H9 (cell line): ENCODE data around the gene ZNF491. TPM values are rescaled to one million over a fixed set of nuclear protein-coding genes. Genes with fewer than 3 reads are reported as not detected.

Experiments
- DNase-seq: peaks from one replicate; pipeline ENCODE4 v3.0.0-alpha.2; 2017
- H2AFZ ChIP-seq: one replicate; pipeline ENCODE4 v1.6.1; 2013; ENCODE audit warnings: mild to moderate bottlenecking, low read length, control low read depth, moderate library complexity
- H2AK5ac ChIP-seq: 2 replicates; pipeline ENCODE4 v1.6.1; 2013; ENCODE audit warnings: low read length, control low read depth, mixed read lengths; ENCODE audit not compliant: insufficient read length
- H2BK120ac ChIP-seq: one replicate; pipeline ENCODE4 v1.6.1; 2013; ENCODE audit warnings: low read depth, mild to moderate bottlenecking, low read length, control low read depth, inconsistent platforms; ENCODE audit not compliant: poor library complexity, severe bottlenecking
- H2BK12ac ChIP-seq: 2 replicates; pipeline ENCODE4 v1.6.1; 2013; ENCODE audit warnings: low read length, control low read depth, mixed read lengths, low read depth; ENCODE audit not compliant: insufficient read length
- H2BK15ac ChIP-seq: 2 replicates; pipeline ENCODE4 v1.6.1; 2013; ENCODE audit warnings: low read depth, low read length, control low read depth
- H2BK20ac ChIP-seq: one replicate; pipeline ENCODE4 v1.6.1; 2013; ENCODE audit warnings: low read depth, mild to moderate bottlenecking, low read length, control low read depth, inconsistent platforms; ENCODE audit not compliant: poor library complexity, severe bottlenecking
- H2BK5ac ChIP-seq: 2 replicates; pipeline ENCODE4 v1.6.1; 2013; ENCODE audit warnings: low read length, control low read depth, mixed read lengths; ENCODE audit not compliant: insufficient read length
- H3K14ac ChIP-seq: 2 replicates; pipeline ENCODE4 v1.6.1; 2013; ENCODE audit warnings: low read length, control low read depth; ENCODE audit not compliant: insufficient read depth
- H3K18ac ChIP-seq: 2 replicates; pipeline ENCODE4 v1.6.1; 2013; ENCODE audit warnings: low read depth, mild to moderate bottlenecking, mixed read lengths, low read length, control low read depth; ENCODE audit not compliant: insufficient read length
- H3K23ac ChIP-seq: 2 replicates; pipeline ENCODE4 v1.6.1; 2013; ENCODE audit warnings: low read length, control low read depth, mixed read lengths, low read depth; ENCODE audit not compliant: insufficient read length
- H3K23me2 ChIP-seq: 2 replicates; pipeline ENCODE4 v1.6.1; 2013; ENCODE audit warnings: low read depth, mild to moderate bottlenecking, mixed read lengths, low read length, control low read depth; ENCODE audit not compliant: insufficient read length, poor library complexity, severe bottlenecking
- H3K27ac ChIP-seq: 2 replicates; pipeline ENCODE4 v1.5.1; 2013; ENCODE audit warnings: low read length, control low read depth, mixed read lengths, low read depth; ENCODE audit not compliant: insufficient read length
- H3K27me3 ChIP-seq: 2 replicates; pipeline ENCODE4 v1.6.1; 2013; ENCODE audit warnings: low read length, control low read depth, inconsistent platforms; ENCODE audit not compliant: insufficient read depth
- H3K4ac ChIP-seq: 2 replicates; pipeline ENCODE4 v1.6.1; 2013; ENCODE audit warnings: low read depth, mild to moderate bottlenecking, control low read depth, inconsistent platforms, low read length, moderate library complexity
- H3K4me1 ChIP-seq: 2 replicates; pipeline ENCODE4 v1.6.1; 2013; ENCODE audit warnings: low read length, control low read depth, inconsistent platforms; ENCODE audit not compliant: insufficient read depth
- H3K4me2 ChIP-seq: 2 replicates; pipeline ENCODE4 v1.6.1; 2013; ENCODE audit warnings: low read length, control low read depth, mixed read lengths; ENCODE audit not compliant: insufficient read length, insufficient read depth
- H3K56ac ChIP-seq: 2 replicates; pipeline ENCODE4 v1.6.1; 2013; ENCODE audit warnings: low read depth, mild to moderate bottlenecking, mixed read lengths, low read length, control low read depth; ENCODE audit not compliant: insufficient read length
- H3K79me1 ChIP-seq: 2 replicates; pipeline ENCODE4 v1.6.1; 2013; ENCODE audit warnings: low read depth, mild to moderate bottlenecking, moderate library complexity, low read length, control low read depth, inconsistent platforms; ENCODE audit not compliant: insufficient read depth, poor library complexity, severe bottlenecking
- H3K79me2 ChIP-seq: 2 replicates; pipeline ENCODE4 v1.6.1; 2013; ENCODE audit warnings: low read length, control low read depth, inconsistent platforms; ENCODE audit not compliant: insufficient read depth
- H3K9ac ChIP-seq: 2 replicates; pipeline ENCODE4 v1.6.1; 2013; ENCODE audit warnings: low read length, control low read depth, mixed read lengths; ENCODE audit not compliant: insufficient read length; ENCODE audit errors: extremely low read depth
- H3K9me3 ChIP-seq: one replicate; pipeline ENCODE4 v1.6.1; 2013; ENCODE audit warnings: low read depth, low read length, inconsistent platforms; ENCODE audit not compliant: control insufficient read depth
- H3T11ph ChIP-seq: one replicate; pipeline ENCODE4 v1.6.1; 2013; ENCODE audit warnings: mild to moderate bottlenecking, low read length, control low read depth, inconsistent platforms
- H4K20me1 ChIP-seq: one replicate; pipeline ENCODE4 v1.6.1; 2013; ENCODE audit not compliant: control insufficient read depth, insufficient read length, insufficient read depth
- H4K5ac ChIP-seq: 2 replicates; pipeline ENCODE4 v1.6.1; 2013; ENCODE audit warnings: low read depth, mild to moderate bottlenecking, mixed read lengths, low read length, control low read depth; ENCODE audit not compliant: insufficient read length
- H4K8ac ChIP-seq: replicated peaks from 2 replicates; pipeline ENCODE4 v1.6.1; 2013; ENCODE audit warnings: low read length, control low read depth, mixed read lengths, low read depth; ENCODE audit not compliant: insufficient read length
- H4K91ac ChIP-seq: 2 replicates; pipeline ENCODE4 v1.6.1; 2013; ENCODE audit warnings: low read depth, mild to moderate bottlenecking, moderate library complexity, mixed read lengths, low read length, control low read depth; ENCODE audit not compliant: insufficient read length
- H3K27ac Mint-ChIP-seq, 3 experiments: 2 replicates in 2 of 3; 3 replicates in 1 of 3; pipeline ENCODE4 v1.8.0; 2020 to 2021; ENCODE audit warnings: mixed read lengths in 3 of 3, mild to moderate bottlenecking in 1 of 3, moderate library complexity in 1 of 3
- H3K27me3 Mint-ChIP-seq: 2 replicates; pipeline ENCODE4 v1.8.0; 2021; ENCODE audit warnings: low read depth, mild to moderate bottlenecking, moderate library complexity, mixed read lengths
- H3K36me3 Mint-ChIP-seq, 3 experiments: 2 replicates in 2 of 3; 3 replicates in 1 of 3; pipeline ENCODE4 v1.8.0; 2020 to 2021; ENCODE audit warnings: low read depth in 3 of 3, mixed read lengths in 3 of 3; ENCODE audit not compliant: insufficient read depth in 1 of 3
- H3K4me1 Mint-ChIP-seq, 2 experiments: 2 replicates each; pipeline ENCODE4 v1.8.0; 2020; ENCODE audit warnings: mixed read lengths in 2 of 2
- H3K4me3 Mint-ChIP-seq, 2 experiments: 2 replicates in 1 of 2; 3 replicates in 1 of 2; pipeline ENCODE4 v1.8.0; 2020 to 2021; ENCODE audit warnings: mild to moderate bottlenecking in 2 of 2, mixed read lengths in 2 of 2, moderate library complexity in 1 of 2
- H3K9me3 Mint-ChIP-seq, 2 experiments: 2 replicates in 1 of 2; 3 replicates in 1 of 2; pipeline ENCODE4 v1.8.0; 2020; ENCODE audit warnings: mild to moderate bottlenecking in 2 of 2, mixed read lengths in 2 of 2, moderate library complexity in 1 of 2
- WGBS: extraction: QIAGEN DNeasy Blood & Tissue Kit; methylation state at CpG from one replicate; pipeline ENCODE4 v1.1.7; 2013; ENCODE audit warnings: missing lambda C conversion rate, low lambda C conversion rate, mixed read lengths; ENCODE audit not compliant: insufficient read length; ENCODE audit errors: extremely low coverage; 5-methylcytosine and 5-hydroxymethylcytosine counted together
- long read RNA-seq: library from polyadenylated mRNA; unstranded; transcript quantifications from one replicate; pipeline ENCODE4 v2.0.0, GENCODE V29; 2020
- total RNA-seq: library from RNA; stranded (reverse); gene quantifications from 2 replicates; pipeline ENCODE4 v1.2.1, GENCODE V29; 2021
- TF ChIP-seq, protein P1 (sequence below): fragments of 200-600 bp; sonication (generic); conservative IDR thresholded peaks from 3 replicates; pipeline ENCODE4 v1.8.0; 2021; ENCODE audit warnings: antibody characterized with exemption, mild to moderate bottlenecking

The ZNF491 gene
- 0.61 and 0.77 TPM in 2 replicates for total RNA-seq
- long read RNA-seq = 0 reads

DNA sequence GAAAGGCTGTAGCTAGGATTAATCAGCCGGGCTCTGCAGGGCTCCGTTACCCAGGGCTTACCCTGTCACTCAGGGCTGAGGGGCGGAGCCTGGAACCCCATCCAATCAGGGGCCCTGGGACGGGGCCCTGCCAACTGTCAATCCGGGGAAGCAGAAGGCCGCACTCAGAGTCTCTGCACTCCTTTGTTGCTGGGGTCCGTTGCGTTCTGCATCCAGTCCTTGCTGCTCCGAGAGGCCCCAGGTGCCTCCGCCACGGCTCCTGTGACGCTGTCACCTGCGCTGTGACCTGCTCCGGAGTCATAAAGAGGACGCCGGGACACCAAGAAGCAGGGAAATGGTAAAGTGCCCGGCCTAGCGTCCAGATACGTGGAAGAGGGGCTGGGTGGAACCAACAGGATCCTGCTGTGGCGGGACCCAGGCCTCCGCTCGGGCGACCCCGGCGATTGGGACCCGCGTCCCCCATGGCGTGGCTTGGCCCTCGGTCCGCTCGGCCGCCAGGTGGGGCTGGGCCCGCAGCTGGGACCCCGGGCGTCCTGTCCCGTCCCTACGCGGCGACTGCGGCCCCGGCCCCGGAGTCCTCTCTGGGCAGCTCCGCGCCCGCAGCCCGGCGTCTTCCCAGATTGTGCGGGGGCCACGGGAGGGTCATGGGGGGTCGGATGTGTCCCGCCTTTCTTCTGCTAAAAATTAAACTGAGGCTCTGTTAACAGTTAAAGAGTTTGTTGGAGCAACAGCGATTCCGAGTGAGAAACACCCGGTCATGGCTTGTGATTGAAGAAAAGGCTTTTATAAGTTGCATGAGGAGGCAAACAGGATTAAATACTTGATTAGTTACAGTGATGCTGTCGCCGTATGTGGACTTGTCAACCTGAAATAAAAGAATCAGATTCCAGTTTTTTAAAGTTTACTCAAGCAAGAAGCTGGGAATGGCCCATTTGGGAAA, at the start of gene ZNF491:
TSS of gene ZNF491 (plus strand) at position 133 of the 940 bp plus-strand sequence. CDS start 7,431 bp downstream, outside the sequence.
- no peak within 1 kb of the TSS for H3K9ac ChIP-seq
- 0 out of 2 replicates have a peak, but pooled peaks cover 2% of the 10 kb centered on the region for H3K4me1 ChIP-seq
- WGBS = no CpG with 5 or more reads among the region's 56 CpGs
- H3K9me3 ChIP-seq = no peaks in the 10 kb centered on the region
- H3K27me3 ChIP-seq = no peaks in the 10 kb centered on the region
- H3K14ac ChIP-seq = no peak within 1 kb of the TSS
- TF ChIP-seq, protein P1, sequence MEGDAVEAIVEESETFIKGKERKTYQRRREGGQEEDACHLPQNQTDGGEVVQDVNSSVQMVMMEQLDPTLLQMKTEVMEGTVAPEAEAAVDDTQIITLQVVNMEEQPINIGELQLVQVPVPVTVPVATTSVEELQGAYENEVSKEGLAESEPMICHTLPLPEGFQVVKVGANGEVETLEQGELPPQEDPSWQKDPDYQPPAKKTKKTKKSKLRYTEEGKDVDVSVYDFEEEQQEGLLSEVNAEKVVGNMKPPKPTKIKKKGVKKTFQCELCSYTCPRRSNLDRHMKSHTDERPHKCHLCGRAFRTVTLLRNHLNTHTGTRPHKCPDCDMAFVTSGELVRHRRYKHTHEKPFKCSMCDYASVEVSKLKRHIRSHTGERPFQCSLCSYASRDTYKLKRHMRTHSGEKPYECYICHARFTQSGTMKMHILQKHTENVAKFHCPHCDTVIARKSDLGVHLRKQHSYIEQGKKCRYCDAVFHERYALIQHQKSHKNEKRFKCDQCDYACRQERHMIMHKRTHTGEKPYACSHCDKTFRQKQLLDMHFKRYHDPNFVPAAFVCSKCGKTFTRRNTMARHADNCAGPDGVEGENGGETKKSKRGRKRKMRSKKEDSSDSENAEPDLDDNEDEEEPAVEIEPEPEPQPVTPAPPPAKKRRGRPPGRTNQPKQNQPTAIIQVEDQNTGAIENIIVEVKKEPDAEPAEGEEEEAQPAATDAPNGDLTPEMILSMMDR = peak; percentile 61
- H2BK15ac ChIP-seq = no peak within 1 kb of the TSS
- peak; percentile 95 for DNase-seq
- no peak within 1 kb of the TSS for H3K23ac ChIP-seq
- no peak within 1 kb of the TSS for H2AK5ac ChIP-seq
- H4K8ac ChIP-seq = no peak within 1 kb of the TSS
- H3K4me2 ChIP-seq = peak within 1 kb of the TSS; percentile 82
- H3K79me1 ChIP-seq = no peaks in the 10 kb centered on the region
- H3K56ac ChIP-seq = no peak within 1 kb of the TSS
- no peaks in the 10 kb centered on the region for H3K36me3 Mint-ChIP-seq
- no peak within 1 kb of the TSS for H4K91ac ChIP-seq
- no peak within 1 kb of the TSS for H2BK5ac ChIP-seq
- H3K27me3 Mint-ChIP-seq = peaks cover 59% of the 10 kb centered on the region
- H4K20me1 ChIP-seq = no peaks in the 10 kb centered on the region
- peak within 1 kb of the TSS; percentile 4 to 53 (median 45); a peak in 2 of 7 replicates for H3K27ac Mint-ChIP-seq
- no peak within 1 kb of the TSS for H3K27ac ChIP-seq
- no peak within 1 kb of the TSS for H3K4ac ChIP-seq
- H3K23me2 ChIP-seq = peaks cover 10% of the 10 kb centered on the region
- peak within 1 kb of the TSS; percentile 77 to 88 for H3K4me3 Mint-ChIP-seq
- H2BK120ac ChIP-seq = no peak within 1 kb of the TSS
- H2BK20ac ChIP-seq = no peak within 1 kb of the TSS
- peaks cover 12% of the 10 kb centered on the region in 2 experiments for H3K4me1 Mint-ChIP-seq
- no peak within 1 kb of the TSS for H2BK12ac ChIP-seq
- no peak within 1 kb of the TSS for H3K18ac ChIP-seq
- H3T11ph ChIP-seq = no peak within 1 kb of the TSS
- no peak within 1 kb of the TSS for H2AFZ ChIP-seq
- H3K79me2 ChIP-seq = no peaks in the 10 kb centered on the region
- no peak within 1 kb of the TSS for H4K5ac ChIP-seq
- H3K9me3 Mint-ChIP-seq = peaks cover 3 to 5% of the 10 kb centered on the region in 2 experiments; a peak in 4 of 5 replicates
